ENCODE data around the gene NUDT5. TPM values are rescaled to one million over a fixed set of nuclear protein-coding genes. Genes with fewer than 3 reads are reported as not detected.

Gene NUDT5
- total and polyA plus RNA-seq, 2 of the 13 experiments (the other 11 are each of a cell fraction or from before 2014, with no cell fraction given): 79.6 to 134 TPM

- TF ChIP-seq ZNF281 (CRISPR knock-in tag; IDR thresholded peaks at IDR 0.05; ENCODE audit: borderline replicate concordance) (no peak), AHDC1 (CRISPR knock-in tag; IDR thresholded peaks at IDR 0.05; ENCODE audit: borderline replicate concordance) (peak; percentile 73; the same call in 1 of the 2 replicates), ZNF619 (CRISPR knock-in tag; IDR thresholded peaks at IDR 0.05) (no peak), ZFP41 (CRISPR knock-in tag; IDR thresholded peaks at IDR 0.05; ENCODE audit: borderline replicate concordance) (no peak), MIER3 (CRISPR knock-in tag; IDR thresholded peaks at IDR 0.05; ENCODE audit: borderline replicate concordance) (0 out of 2 replicates have a peak, but pooled peaks have one; percentile 37), ZFX (CRISPR knock-in tag; IDR thresholded peaks at IDR 0.05; ENCODE audit: low read depth) (0 out of 2 replicates have a peak, but pooled peaks have one; percentile 21), ZMYM2 (CRISPR knock-in tag; IDR thresholded peaks at IDR 0.05) (no peak), SOX13 (IDR thresholded peaks at IDR 0.05) (no peak), SOX13 (CRISPR knock-in tag; conservative IDR thresholded peaks at IDR 0.05 in 1 of 2, IDR thresholded peaks at IDR 0.05 in 1 of 2) (peak in 1 of 2 experiments; percentile 56; a peak in 1 of 4 replicates), RARA (CRISPR knock-in tag; IDR thresholded peaks at IDR 0.05) (peak; percentile 32; the same call in 1 of the 2 replicates), SOX5 (CRISPR knock-in tag; IDR thresholded peaks at IDR 0.05; ENCODE audit: borderline replicate concordance) (peak; percentile 53; the same call in 1 of the 2 replicates), REXO4 (CRISPR knock-in tag; IDR thresholded peaks at IDR 0.05; ENCODE audit: borderline replicate concordance) (no peak), FOXA3 (CRISPR knock-in tag; IDR thresholded peaks at IDR 0.05) (peak; percentile 76; the same call in 1 of the 2 replicates), HMG20A (CRISPR knock-in tag; IDR thresholded peaks at IDR 0.05; ENCODE audit: borderline replicate concordance) (peak; percentile 54; the same call in 1 of the 2 replicates), ZNF335 (CRISPR knock-in tag; IDR thresholded peaks at IDR 0.05) (peak; percentile 33; the same call in 1 of the 2 replicates), ZNF749 (CRISPR knock-in tag; IDR thresholded peaks at IDR 0.05; ENCODE audit: borderline replicate concordance) (no peak), RXRB (CRISPR knock-in tag; IDR thresholded peaks at IDR 0.05; ENCODE audit: borderline replicate concordance) (peak; percentile 56; the same call in 1 of the 2 replicates), ZNF562 (CRISPR knock-in tag; IDR thresholded peaks at IDR 0.05; ENCODE audit: borderline replicate concordance) (no peak), TMF1 (CRISPR knock-in tag; IDR thresholded peaks at IDR 0.05; ENCODE audit: low read depth) (no peak), TFDP2 (CRISPR knock-in tag; IDR thresholded peaks at IDR 0.05) (no peak), THAP11 (CRISPR knock-in tag; IDR thresholded peaks at IDR 0.05) (peak; percentile 33; the same call in 1 of the 2 replicates)
Observed at GRCh38 chr10:12235796-12236195, 40.1 kb upstream of the NUDT5 start (continued).

Data from HepG2 (cell line).